GM06990 (cell line): ENCODE measurements around the gene NUMBL.

Source experiments
- DNase-seq: peaks from one replicate; pipeline ENCODE4 v3.0.0-alpha.2; 2011; ENCODE audit not compliant: insufficient read length; ENCODE audit errors: extremely low read depth
- H3K27me3 ChIP-seq: replicated peaks from 2 replicates; pipeline ENCODE4 v1.6.0; 2011; ENCODE audit warnings: low read length; ENCODE audit not compliant: control insufficient read depth, insufficient read depth
- H3K36me3 ChIP-seq: 2 replicates; pipeline ENCODE4 v1.5.1; 2011; ENCODE audit warnings: low read length; ENCODE audit not compliant: control insufficient read depth, insufficient read depth
- H3K4me3 ChIP-seq: replicated peaks from 2 replicates; pipeline ENCODE4 v1.5.1; 2011; ENCODE audit warnings: low read depth, mild to moderate bottlenecking, control low read depth, low read length
- CTCF ChIP-seq: IDR thresholded peaks from 2 replicates; pipeline ENCODE4 v1.5.1; 2011; ENCODE audit warnings: low read length, control low read depth, mild to moderate bottlenecking, inconsistent platforms; ENCODE audit not compliant: insufficient read depth, poor library complexity, severe bottlenecking

NUMBL gene

GRCh38 chr19:40709817-40710216 lies 19.4 kb upstream of the NUMBL start:
- TF ChIP-seq CTCF: no peak
- no peak for DNase-seq
- H3K36me3 ChIP-seq: peaks cover 9% of the 10 kb centered on the region
- no peaks in the 10 kb centered on the region for H3K27me3 ChIP-seq
- H3K4me3 ChIP-seq: no peak overlapping the region

DNA sequence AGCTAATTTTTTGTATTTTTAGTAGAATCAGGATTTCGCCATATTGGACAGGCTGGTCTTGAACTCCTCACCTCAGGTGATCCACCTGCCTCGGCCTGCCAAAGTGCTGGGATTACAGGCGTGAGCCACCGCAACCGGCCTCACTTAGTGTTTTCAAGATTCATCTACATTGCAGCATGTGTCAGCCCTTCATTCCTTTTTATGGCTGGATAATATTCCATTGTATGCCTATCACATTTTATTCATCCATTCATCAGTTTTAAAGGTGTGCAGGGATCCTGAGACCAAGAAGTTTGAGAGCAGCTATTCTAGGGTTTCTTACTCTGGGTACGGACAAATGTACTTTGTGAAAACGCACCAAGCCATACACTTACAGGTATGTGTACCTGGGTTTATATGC lies 17.2 kb upstream of the NUMBL start:
- no peak for TF ChIP-seq CTCF
- no peak for DNase-seq
- Histone ChIP-seq H3K36me3 (peaks cover 17% of the 10 kb centered on the region), H3K4me3 (no peak overlapping the region), H3K27me3 (no peaks in the 10 kb centered on the region)

DNA sequence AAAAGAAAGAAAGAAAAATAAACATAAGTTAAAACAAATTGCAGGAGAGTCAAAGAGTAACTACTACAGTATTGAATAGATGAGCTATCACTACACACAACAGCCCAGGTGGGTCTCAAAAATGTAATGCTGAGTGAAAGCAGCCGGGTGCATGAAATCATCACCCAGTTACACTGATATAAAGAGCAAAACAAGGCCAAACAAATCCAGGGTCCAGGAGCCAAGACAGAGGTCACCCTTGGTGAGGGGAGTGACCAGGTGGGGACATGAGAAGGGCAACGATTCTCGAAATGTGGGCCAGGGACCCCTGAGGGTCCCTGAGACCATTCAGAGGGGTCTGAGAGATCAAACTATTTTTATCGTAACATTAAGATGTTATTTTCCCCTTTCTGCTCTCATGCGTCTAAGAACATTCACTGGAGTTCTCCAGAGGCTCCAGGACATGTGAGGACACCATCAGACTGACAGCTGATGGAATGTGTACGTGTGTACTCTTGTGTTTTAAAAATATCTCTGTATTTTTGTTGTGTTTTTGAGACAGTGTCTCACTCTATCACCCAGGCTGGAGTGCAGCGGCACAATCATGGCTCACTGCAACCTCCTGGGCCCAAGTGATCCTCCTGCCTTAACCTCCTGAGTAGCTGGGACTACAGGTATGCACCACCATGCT lies 15.6 kb upstream of the NUMBL start:
- DNase-seq: no peak
- no peak overlapping the region for H3K4me3 ChIP-seq
- no peaks in the 10 kb centered on the region for H3K27me3 ChIP-seq
- TF ChIP-seq CTCF: no peak
- peaks cover 27% of the 10 kb centered on the region for H3K36me3 ChIP-seq

DNA sequence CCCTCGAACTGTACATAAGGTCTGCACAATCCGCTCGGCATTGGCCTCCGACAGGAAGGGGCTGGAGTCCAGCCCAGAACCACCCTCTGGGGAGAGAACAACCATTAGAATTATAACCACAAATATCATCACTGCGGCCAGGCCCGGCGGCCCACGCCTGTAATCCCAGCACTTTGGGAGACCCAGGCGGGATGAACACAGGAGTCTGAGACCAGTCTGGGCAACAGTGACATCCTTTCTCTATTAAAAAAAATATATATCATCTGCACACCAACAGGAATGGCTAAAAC lies 14.9 kb upstream of the NUMBL start:
- TF ChIP-seq CTCF: no peak
- DNase-seq: no peak
- peaks cover 27% of the 10 kb centered on the region for H3K36me3 ChIP-seq

DNA sequence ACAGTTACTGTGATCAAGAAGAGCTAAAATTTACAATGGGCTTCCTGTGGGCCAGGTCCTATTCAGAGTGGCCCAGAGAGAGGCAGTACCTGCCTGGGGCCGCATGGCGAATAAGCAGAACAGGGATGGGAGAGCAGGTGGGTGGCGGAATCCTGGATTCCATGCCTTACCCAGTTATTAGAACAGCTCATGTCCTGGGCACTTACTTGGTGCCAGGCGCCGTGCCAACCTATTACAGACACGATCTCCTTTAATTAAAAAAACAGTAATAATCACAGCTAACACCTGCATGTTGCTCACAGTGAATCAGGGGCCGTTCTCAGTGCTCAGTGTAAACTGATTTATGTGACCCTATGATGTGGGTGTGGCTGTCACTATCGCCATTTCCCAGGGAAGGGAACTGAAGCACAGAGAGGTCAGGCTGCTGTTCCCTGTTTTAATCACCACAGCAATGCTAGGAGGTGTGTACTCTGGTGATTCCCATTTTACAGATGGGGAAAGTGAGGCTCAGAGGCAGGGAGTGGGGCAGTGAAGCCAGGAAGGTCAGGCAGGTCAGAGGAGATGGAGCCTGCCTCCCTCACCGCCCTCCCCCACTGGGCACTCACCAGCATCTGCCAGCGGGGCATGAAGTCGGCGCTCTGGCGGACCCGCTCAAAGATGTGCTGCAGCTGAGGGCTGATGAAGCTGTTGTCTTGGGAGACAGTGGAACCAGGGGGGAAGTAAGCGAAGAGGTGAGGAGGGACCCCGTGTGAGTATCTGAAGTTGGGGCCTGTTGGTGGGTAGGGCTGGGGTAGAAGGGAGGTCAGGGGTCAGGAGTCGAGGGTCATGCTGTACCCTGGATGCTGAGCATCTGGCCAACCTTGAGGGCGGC lies 14.3 kb upstream of the NUMBL start:
- Histone ChIP-seq H3K27me3 (no peaks in the 10 kb centered on the region), H3K4me3 (no peak overlapping the region), H3K36me3 (peaks cover 25% of the 10 kb centered on the region)
- DNase-seq: no peak
- TF ChIP-seq CTCF: no peak

More for the DNA sequence above, 14.9 kb upstream of the NUMBL start:
- no peak overlapping the region for H3K4me3 ChIP-seq
- no peaks in the 10 kb centered on the region for H3K27me3 ChIP-seq
